ENCODE results near the gene KCNQ2. TPM values are rescaled to one million over a fixed set of nuclear protein-coding genes. Genes with fewer than 3 reads are reported as not detected.

KCNQ2 gene
- total and polyA plus RNA-seq, 9 donors = not detected

DNA sequence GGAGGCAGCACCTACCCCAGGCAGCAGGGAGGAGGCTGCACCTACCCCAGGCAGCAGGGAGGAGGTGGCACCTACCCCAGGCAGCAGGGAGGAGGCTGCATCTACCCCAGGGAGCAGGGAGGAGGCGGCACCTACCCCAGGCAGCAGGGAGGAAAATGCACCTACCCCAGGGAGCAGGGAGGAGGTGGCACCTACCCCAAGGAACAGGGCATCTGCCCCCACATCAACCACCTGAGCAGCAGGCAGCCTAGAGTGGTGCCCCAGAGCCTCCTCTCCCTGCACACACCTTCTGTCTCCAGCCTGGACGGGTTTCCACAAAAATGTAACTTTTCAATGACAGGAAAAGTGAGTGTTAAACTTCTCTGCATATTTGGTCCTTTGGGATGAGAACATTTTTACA lies 10.2 kb downstream of the KCNQ2 start:
- Histone ChIP-seq H3K36me3 (no peaks in the 10 kb centered on the region), H3K27ac (no peak overlapping the region), H3K9me3 (no peaks in the 10 kb centered on the region), H3K4me3 (no peak overlapping the region), H3K4me1 (ENCODE audit: insufficient read depth) (no peaks in the 10 kb centered on the region), H3K27me3 (no peaks in the 10 kb centered on the region)
- TF ChIP-seq CTCF (IDR thresholded peaks at IDR 0.05) (no peak), EP300 (IDR thresholded peaks at IDR 0.05) (no peak), POLR2A (IDR thresholded peaks at IDR 0.05) (no peak)
- intact Hi-C loops (cut with DNase I) = no loop called here
- 34 to 61% (median 39%) methylated on average over 2 of the region's 2 CpGs for WGBS, 3 donors
- no peak for DNase-seq

DNA sequence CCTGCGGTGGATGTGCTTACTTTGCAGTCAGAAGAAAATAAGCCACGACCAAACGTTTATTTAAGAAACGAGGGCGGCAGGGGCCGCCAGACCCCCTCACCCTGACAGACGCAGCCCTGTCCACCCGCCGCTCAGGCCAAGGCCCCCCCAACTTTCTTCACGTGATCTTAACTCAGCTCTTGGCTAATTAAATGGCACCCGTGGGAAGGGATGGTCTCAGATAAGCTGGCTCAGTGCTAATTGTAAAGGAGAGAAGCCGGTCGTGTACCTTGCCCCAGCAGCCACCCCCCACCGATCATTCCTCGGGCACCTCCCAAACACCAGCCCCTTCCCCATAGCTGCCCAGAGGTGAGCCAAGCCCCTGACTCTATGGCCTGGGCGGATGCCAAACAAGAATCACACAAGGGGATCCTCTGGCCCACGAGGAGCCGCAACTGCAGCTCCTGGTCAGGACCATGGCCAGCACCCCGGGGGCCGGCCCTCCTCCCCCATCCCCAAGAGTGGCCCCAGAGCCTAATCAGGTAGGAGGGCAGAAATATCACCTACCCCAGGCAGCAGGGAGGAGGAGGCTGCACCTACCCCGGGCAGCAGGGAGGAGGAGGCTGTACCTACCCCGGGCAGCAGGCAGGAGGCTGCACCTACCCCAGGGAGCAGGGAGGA lies 11.2 kb downstream of the KCNQ2 start:
- TF ChIP-seq EP300 (IDR thresholded peaks at IDR 0.05) = no peak
- no peak for TF ChIP-seq CTCF (IDR thresholded peaks at IDR 0.05)
- TF ChIP-seq POLR2A (IDR thresholded peaks at IDR 0.05) = no peak
- no peaks in the 10 kb centered on the region for H3K9me3 ChIP-seq
- H3K27ac ChIP-seq = no peak overlapping the region
- no peaks in the 10 kb centered on the region for H3K27me3 ChIP-seq
- no peaks in the 10 kb centered on the region for H3K36me3 ChIP-seq
- H3K4me1 ChIP-seq (ENCODE audit: insufficient read depth) = no peaks in the 10 kb centered on the region
- DNase-seq = no peak
- intact Hi-C loops (cut with DNase I) = no loop called here
- H3K4me3 ChIP-seq = no peak overlapping the region
- 5 to 11% (median 7%) methylated on average over 22 of the region's 22 CpGs for WGBS, 3 donors

- intact Hi-C loops (cut with DNase I) = no loop called here
- Histone ChIP-seq H3K27me3 (no peaks in the 10 kb centered on the region), H3K36me3 (no peaks in the 10 kb centered on the region), H3K4me1 (ENCODE audit: insufficient read depth) (peaks cover 3% of the 10 kb centered on the region), H3K9me3 (no peaks in the 10 kb centered on the region), H3K4me3 (no peak overlapping the region), H3K27ac (no peak overlapping the region)
- TF ChIP-seq CTCF (IDR thresholded peaks at IDR 0.05) (no peak), POLR2A (IDR thresholded peaks at IDR 0.05) (no peak), EP300 (IDR thresholded peaks at IDR 0.05) (no peak)
- DNase-seq = no peak
- 72 to 80% (median 79%) methylated on average over 17 of the region's 17 CpGs for WGBS, 3 donors
Observed at GRCh38 chr20:63459070-63459380, 13.4 kb downstream of the KCNQ2 start.

DNA sequence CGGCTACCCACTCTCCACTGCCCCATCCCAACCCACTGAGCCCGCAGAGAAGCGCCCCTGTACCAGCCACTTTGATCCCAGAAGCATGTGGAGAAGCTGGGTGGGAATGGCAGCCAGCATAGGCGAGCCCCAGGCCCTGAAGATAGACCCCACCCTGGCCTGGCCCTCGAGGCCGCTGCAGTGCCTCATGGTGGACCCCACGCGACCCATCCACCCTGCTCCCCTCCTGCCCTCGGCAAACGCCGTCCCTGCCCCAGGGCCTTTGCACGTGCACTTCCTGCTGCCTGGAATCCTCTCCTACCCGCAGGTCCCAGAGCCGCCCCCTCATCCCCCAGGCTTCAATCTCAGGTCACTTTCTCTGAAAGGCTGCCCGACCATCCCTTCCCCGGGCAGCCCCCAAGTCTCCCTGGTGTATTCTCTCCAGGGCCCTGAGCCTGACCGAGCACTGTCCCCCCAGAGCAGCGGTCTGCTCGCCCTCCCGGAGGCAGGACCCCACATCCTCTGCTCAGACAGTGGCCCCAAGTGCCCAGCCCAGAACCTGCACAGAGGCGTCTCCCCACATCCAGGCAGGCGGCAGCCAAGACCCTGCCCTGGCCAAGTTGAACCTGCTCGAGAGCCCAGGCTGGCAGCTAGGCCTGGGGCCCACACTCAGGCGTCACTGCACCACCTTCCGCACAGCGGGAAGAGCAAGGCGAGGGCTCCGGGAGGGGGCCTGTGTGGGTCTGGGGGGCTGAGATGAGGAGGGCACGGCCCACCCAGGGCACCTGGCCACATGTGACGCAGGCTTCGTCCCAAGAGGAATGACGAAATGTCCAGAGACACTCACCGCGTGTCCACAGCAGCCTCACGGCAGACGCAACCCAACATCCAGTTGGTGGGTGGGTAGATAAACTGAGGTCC lies 14.0 kb downstream of the KCNQ2 start:
- Histone ChIP-seq H3K36me3 (no peaks in the 10 kb centered on the region), H3K4me1 (ENCODE audit: insufficient read depth) (peaks cover 4% of the 10 kb centered on the region), H3K27me3 (no peaks in the 10 kb centered on the region), H3K4me3 (no peak overlapping the region), H3K27ac (no peak overlapping the region), H3K9me3 (no peaks in the 10 kb centered on the region)
- WGBS, 3 donors = 83 to 92% (median 83%) methylated on average over 35 to 36 of the region's 36 CpGs
- TF ChIP-seq CTCF (IDR thresholded peaks at IDR 0.05) = no peak
- TF ChIP-seq EP300 (IDR thresholded peaks at IDR 0.05) = no peak
- TF ChIP-seq POLR2A (IDR thresholded peaks at IDR 0.05) = no peak
- intact Hi-C loops (cut with DNase I) = no loop called here
- DNase-seq = no peak

Measured in ovary (tissue), 9 donors.